NOMO-1 treated with dmso at 0.1 percent for 144 hours (cell line): Measurements from ENCODE around the gene KDM8.
A peak's percentile ranks its signal among the peaks of the same experiment; 100 is the strongest.

ENCODE experiments used
- DNase-seq: peaks from one replicate; lab custom pipeline; 2025; ENCODE audit not compliant: unreplicated experiment; lab: John Stamatoyannopoulos, UW

Gene KDM8

GRCh38 chr16:27203507-27204311 lies at the start of gene KDM8:
KDM8 (plus strand) TSS chr16:27203526; CDS start chr16:27210124, 6,598 bp downstream.
- DNase-seq, result peak; percentile 97

DNA sequence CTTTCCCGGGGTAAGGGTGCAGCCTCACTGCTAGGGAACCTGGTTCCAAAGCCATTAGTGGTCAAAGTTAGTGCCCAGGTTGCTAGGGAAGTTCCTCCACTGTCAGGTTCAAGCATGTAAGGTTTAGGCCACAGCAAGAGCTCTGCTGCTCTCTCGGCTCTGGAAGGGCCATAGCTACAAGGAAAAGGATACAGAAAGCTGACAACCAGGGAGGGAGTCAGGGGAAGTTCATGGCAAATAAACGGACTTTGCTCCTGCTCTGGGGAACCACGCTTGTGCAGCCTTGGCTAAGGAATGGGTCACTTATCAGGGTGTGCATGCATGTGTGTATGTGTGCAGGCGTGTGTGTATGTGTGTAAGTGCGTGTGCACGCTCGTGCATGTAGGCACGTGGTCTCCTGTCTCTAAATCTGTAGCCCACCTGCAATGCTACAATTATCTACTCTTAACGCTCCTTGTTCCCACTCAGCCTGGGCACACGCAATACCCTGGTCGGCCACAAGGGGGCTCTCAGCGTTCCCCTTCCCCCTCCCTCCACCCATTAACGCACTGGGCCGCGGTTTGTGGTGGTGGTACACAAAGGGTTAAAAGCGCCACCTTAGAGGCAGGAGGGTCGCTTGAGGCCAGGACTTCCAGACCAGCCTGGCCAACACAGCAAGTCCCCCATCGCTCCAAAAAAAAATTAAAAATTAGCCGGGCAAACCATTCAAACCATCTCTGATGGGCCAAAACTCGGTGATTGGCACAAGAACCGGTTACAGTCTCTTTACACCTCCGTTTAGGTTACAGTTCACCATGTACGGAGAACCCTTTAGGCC lies 48.4 kb upstream of the KDM8 start:
- peak; percentile 40 for DNase-seq

GRCh38 chr16:27156579-27156978 lies 46.7 kb upstream of the KDM8 start:
- DNase-seq, result peak; percentile 6

DNA sequence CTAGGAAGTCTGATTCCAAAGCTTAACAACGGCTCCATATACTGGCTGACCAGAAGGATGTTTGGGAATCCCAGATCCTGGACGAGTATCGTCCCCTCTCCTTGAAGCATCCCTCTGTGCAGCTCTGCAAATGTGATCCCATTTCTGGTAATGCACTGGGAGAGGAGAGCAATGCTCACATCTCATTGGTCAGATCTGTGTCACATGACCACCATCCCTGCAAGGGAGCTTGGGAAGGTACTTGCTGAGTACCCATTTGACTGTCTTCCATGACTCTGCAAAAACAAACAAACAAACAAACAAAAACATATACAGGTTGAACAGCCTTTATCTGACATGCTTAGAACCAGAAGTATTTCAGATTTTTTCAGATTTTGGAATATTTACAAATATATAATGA lies 41.9 kb upstream of the KDM8 start:
- DNase-seq, result no peak

GRCh38 chr16:27164352-27164751 lies 39.0 kb upstream of the KDM8 start:
- no peak for DNase-seq

DNA sequence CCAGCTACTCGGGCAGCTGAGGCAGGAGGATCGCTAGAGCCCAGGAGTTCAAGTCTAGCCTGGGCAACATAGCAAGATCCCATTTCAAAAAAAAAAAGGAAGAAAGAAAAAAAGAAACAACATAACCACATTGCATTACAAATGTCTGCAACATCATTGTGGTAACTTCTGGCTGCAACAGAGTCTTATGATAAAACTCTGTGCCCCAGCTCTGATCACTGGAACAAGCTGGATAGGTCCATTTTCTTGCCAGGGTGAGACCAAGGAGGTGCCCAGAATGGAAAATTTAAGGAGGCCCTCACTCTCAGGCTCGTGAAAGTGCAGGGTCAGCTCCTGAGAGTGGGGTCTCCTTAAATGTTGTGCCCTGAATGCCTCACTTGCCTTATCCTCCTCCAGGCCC lies 37.8 kb upstream of the KDM8 start:
- no peak for DNase-seq

GRCh38 chr16:27168790-27169189 lies 34.5 kb upstream of the KDM8 start:
- DNase-seq, result no peak

GRCh38 chr16:27169511-27170071 lies 33.7 kb upstream of the KDM8 start:
- peak; percentile 67 for DNase-seq

- no peak for DNase-seq
Measured at GRCh38 chr16:27171584-27171983, 31.7 kb upstream of the KDM8 start.

DNA sequence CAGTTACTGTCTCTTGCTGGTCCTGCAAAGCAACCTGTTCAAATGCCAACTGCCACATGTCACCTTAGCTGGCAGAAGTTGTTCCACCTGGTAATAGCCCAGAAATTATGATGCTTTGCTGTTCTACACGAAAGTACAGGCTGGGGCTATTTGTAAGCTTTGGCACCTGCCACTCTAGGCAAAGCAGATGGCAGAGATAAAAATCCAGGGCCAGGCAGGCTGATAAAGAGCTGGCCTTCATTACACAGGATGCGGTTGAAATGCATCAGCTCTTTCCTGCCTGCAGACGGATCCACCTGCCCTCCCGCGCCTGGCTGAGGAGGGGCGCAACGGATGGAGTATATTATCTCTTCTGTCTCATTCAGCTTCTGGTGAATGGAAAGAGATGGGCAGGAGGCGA lies 29.3 kb upstream of the KDM8 start:
- DNase-seq, result no peak

DNA sequence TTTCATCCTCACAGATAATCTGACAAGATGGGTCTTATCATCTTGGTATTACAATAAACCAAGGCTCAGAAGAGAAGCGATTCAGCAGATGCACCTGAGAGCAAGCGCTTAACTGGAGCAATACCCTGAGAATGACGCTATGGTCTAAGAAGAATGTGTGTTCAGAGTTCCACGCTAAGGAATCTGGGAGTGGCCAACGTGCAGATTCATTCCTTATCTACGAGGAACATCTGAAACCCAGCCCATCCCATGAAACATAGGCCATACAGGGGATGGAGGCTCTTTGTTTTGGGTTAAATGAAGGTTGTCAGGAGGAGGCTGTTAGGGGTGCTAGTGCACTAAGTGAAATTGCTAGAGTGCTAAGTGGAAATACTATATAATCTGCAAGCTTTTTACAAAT lies 28.5 kb upstream of the KDM8 start:
- DNase-seq, result no peak

- no peak for DNase-seq
Measured at GRCh38 chr16:27175888-27176287, 27.4 kb upstream of the KDM8 start.

DNA sequence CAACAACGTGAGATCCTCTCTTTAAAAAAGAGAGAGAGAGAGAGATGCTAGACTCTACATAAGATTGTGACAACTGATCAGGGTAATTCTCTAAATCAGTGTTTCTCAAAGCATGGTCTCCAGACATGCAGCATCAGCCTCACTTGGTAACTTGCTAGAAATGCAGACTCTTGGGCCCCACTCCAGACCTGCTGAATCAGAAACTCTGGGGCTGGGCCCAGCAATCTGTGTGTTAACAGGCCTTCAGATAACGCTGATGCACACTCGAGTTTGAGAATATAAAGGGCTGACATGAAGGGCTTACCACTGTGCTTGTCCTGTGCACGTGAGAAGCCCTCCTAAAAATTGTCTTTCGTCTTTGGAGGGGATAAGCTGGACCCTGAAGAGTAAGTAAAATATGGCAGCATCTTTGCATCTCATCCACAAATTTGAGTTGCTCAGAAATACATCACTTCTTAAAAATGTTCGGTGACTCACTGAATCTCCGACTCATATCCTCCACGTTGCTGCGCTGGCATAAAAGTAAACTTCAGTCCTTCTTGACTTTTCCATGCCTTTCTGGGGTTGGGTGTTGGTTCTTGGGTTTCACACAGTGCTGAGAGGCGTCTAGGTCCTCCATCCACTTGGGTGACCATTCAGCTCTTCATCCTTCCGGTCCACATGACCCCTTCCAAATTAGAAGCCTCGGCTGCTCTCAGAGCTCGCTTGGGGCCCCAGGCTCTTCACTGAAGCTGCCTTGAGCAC lies 26.1 kb upstream of the KDM8 start:
- DNase-seq, result no peak

DNA sequence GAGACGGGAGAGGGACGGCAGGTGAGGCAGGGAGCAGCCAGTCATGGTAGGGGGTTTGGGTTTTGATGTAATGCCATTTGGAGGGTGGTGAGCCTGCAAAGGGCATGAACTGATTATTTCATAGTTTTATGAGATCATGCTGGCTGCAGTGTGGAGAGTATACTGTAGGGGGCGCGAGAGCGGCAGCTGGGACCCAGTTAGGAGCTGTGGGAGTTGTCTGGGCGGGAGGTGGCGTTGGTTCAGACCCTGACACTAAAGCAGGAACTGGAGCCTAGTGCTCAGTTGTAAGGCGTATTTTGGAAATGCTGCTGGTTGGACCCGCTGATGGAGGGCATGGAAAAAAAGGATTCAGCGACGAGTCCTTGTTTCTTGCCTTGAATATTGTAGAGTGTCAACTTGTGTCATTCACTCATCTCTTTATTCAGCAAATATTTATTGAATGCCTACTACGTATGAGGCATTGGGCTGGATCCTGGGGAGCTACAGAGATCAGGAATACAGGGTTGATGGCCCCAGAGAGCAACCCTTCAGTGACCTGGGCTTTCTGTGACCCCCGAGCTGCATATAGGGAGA lies 23.7 kb upstream of the KDM8 start:
- peak; percentile 90 for DNase-seq

DNA sequence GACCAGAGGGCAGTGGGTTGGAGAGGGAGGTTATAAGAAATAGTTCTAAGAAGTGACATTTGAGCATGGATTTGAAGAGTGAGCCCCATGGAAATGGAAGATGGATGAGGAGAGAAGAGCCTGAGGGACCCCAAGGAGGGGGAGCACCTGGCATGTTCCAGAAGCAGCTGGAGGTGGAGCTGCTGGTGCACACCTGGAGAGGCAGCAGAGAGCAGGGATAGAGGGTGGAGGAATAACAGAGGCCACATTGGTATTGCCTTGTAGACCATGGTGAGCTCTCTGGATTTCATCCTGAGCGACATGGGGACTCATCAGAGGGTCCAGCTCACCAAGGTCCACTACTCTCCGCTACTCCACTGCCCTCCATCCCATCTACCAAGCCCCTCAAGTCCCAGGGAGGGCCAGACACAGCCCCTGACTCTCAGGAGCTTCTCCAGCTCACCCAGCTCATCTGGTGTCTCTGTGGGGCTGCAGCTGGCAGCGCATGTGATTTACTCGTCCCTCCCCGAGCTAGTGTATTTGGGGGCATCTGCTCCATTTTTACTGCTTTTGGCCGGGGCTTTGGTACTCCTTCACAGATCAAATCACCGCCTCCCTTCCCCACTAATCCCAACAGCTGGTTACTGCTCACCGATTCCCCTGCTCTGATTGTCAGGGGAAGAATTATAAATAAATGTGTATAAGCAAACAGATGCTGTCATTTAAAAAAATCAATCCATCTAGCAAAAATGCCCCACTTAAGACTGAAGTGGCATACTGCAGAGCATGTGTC lies 22.1 kb upstream of the KDM8 start:
- no peak for DNase-seq

DNA sequence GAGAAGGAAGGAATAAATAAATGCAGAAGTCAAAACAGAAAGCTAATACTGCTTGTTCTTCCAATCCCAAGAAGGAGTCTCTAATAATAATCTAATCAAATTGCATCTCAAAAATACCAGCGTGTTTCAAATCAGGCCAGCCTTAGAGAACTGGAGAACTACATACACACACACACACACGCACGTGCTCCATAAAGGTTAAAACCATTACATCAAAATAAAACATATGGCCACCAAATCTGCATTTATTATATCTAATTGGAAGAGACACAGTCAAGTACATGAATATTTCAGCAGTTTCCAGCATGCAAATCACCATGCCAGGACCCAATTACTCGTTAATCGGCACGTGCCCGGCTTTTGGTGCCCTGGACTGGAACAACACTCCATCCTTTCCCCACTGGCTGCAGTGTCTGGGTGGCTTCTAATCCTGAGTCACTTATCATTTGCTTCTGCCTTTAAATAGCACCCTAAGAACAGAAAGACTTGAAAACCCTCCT lies 20.4 kb upstream of the KDM8 start:
- DNase-seq, result no peak

- DNase-seq, result no peak
Measured at GRCh38 chr16:27185776-27186130, 17.6 kb upstream of the KDM8 start.

DNA sequence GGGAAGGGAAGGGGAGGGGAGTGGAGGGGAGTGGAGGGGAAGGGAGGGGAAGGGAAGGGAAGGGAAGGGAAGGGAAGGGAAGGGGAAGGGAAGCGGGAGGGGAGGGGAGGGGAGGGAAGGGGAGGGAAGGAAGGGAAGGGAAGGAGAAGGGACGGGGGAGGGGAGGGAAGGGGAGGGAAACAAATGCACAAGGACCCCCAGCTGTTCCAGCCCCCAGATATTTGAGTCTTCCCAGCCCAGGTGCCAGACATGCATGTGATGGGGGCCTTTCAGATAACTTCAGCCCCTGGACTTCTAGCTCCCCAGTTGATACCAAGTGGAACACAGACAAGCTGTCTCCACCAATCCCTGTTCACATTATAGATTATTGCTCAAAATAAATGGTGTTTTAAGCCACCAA lies 14.7 kb upstream of the KDM8 start:
- no peak for DNase-seq

- DNase-seq, result no peak
Measured at GRCh38 chr16:27189335-27189972, 13.9 kb upstream of the KDM8 start.
